ENCODE data around the gene KREMEN1. TPM values are rescaled to one million over a fixed set of nuclear protein-coding genes. Genes with fewer than 3 reads are reported as not detected.

The KREMEN1 gene
- total RNA-seq, 2 experiments from 2014 or later = not detected

GRCh38 chr22:29190051-29190450 is 117.2 kb downstream of the KREMEN1 start:
- no peaks in the 10 kb centered on the region for H3K27me3 ChIP-seq (ENCODE audit: control insufficient read depth in 1 of 2, insufficient read depth in 2 of 2, low read length in 2 of 2)
- DNase-seq (no peak), ATAC-seq (ENCODE audit: poor library complexity) (no peak)
- intact Hi-C loops (cut with DNase I, micrococcal nuclease) = no loop called here
- H3K36me3 ChIP-seq (ENCODE audit: insufficient read depth, low read length) = no peaks in the 10 kb centered on the region
- no peak overlapping the region for H3K4me3 Mint-ChIP-seq
- no peak overlapping the region for H3K27ac Mint-ChIP-seq
- ChIA-PET POLR2A (interaction anchor here (1.4 kb wide), 1 partner anchor 13 kb away, joined by 4 read pairs; no protein-coding TSS in a partner anchor), CTCF (interaction anchor here (1.2 kb wide), 1 partner anchor 55 kb away, joined by 3 read pairs; no protein-coding TSS in a partner anchor)
- H3K4me1 Mint-ChIP-seq (ENCODE audit: low read depth) = no peaks in the 10 kb centered on the region
- H3K9me3 ChIP-seq (ENCODE audit: control insufficient read depth in 1 of 2, insufficient read depth in 1 of 2, low read length in 2 of 2) = peaks cover 0 to 6% of the 10 kb centered on the region in 2 experiments
- no peaks in the 10 kb centered on the region for H3K4me1 ChIP-seq (ENCODE audit: insufficient read depth, low read length)
- no peak overlapping the region for H3K4me3 ChIP-seq (ENCODE audit: low read length)
- H3K27ac ChIP-seq (ENCODE audit: low read depth in 1 of 2, low read length in 2 of 2) = no peak overlapping the region
- H3K36me3 Mint-ChIP-seq (ENCODE audit: low read depth) = no peaks in the 10 kb centered on the region
- no peaks in the 10 kb centered on the region for H3K27me3 Mint-ChIP-seq
- no peaks in the 10 kb centered on the region for H3K9me3 Mint-ChIP-seq
- no peak for TF ChIP-seq CTCF (IDR thresholded peaks at IDR 0.05)

GRCh38 chr22:29190918-29191317 is 118.1 kb downstream of the KREMEN1 start:
- H3K36me3 ChIP-seq (ENCODE audit: insufficient read depth, low read length) = no peaks in the 10 kb centered on the region
- CTCF ChIA-PET = no interaction called here
- H3K4me3 ChIP-seq (ENCODE audit: low read length) = no peak overlapping the region
- H3K27ac ChIP-seq (ENCODE audit: low read depth in 1 of 2, low read length in 2 of 2) = no peak overlapping the region
- no peaks in the 10 kb centered on the region for H3K27me3 Mint-ChIP-seq
- no peak overlapping the region for H3K4me3 Mint-ChIP-seq
- ATAC-seq (ENCODE audit: poor library complexity) (no peak), DNase-seq (no peak)
- H3K4me1 Mint-ChIP-seq (ENCODE audit: low read depth) = no peaks in the 10 kb centered on the region
- H3K27me3 ChIP-seq (ENCODE audit: control insufficient read depth in 1 of 2, insufficient read depth in 2 of 2, low read length in 2 of 2) = no peaks in the 10 kb centered on the region
- TF ChIP-seq CTCF (IDR thresholded peaks at IDR 0.05) = no peak
- H3K36me3 Mint-ChIP-seq (ENCODE audit: low read depth) = no peaks in the 10 kb centered on the region
- intact Hi-C loops (cut with DNase I, micrococcal nuclease) = no loop called here
- no peak overlapping the region for H3K27ac Mint-ChIP-seq
- H3K9me3 ChIP-seq (ENCODE audit: control insufficient read depth in 1 of 2, insufficient read depth in 1 of 2, low read length in 2 of 2) = peaks cover 0 to 3% of the 10 kb centered on the region in 2 experiments
- POLR2A ChIA-PET = interaction anchor here (1.4 kb wide), 1 partner anchor 14 kb away, joined by 4 read pairs; no protein-coding TSS in a partner anchor
- no peaks in the 10 kb centered on the region for H3K9me3 Mint-ChIP-seq
- H3K4me1 ChIP-seq (ENCODE audit: insufficient read depth, low read length) = no peaks in the 10 kb centered on the region

- Histone ChIP-seq H3K4me3 (ENCODE audit: low read length) (no peak overlapping the region), H3K9me3 (ENCODE audit: control insufficient read depth in 1 of 2, insufficient read depth in 1 of 2, low read length in 2 of 2) (no peaks in the 10 kb centered on the region), H3K36me3 (ENCODE audit: insufficient read depth, low read length) (no peaks in the 10 kb centered on the region), H3K27ac (ENCODE audit: low read depth in 1 of 2, low read length in 2 of 2) (no peak overlapping the region), H3K4me1 (ENCODE audit: insufficient read depth, low read length) (no peaks in the 10 kb centered on the region), H3K27me3 (ENCODE audit: control insufficient read depth in 1 of 2, insufficient read depth in 2 of 2, low read length in 2 of 2) (no peaks in the 10 kb centered on the region)
- H3K4me3 Mint-ChIP-seq = no peak overlapping the region
- no peaks in the 10 kb centered on the region for H3K9me3 Mint-ChIP-seq
- intact Hi-C loops (cut with DNase I, micrococcal nuclease) = no loop called here
- ATAC-seq (ENCODE audit: poor library complexity) (no peak), DNase-seq (no peak)
- no peak for TF ChIP-seq CTCF (IDR thresholded peaks at IDR 0.05)
- ChIA-PET CTCF (no interaction called here), POLR2A (no interaction called here)
- no peaks in the 10 kb centered on the region for H3K4me1 Mint-ChIP-seq (ENCODE audit: low read depth)
- no peaks in the 10 kb centered on the region for H3K27me3 Mint-ChIP-seq
- H3K27ac Mint-ChIP-seq = no peak overlapping the region
- H3K36me3 Mint-ChIP-seq (ENCODE audit: low read depth) = no peaks in the 10 kb centered on the region
Observed at GRCh38 chr22:29193021-29193420, 120.2 kb downstream of the KREMEN1 start.

Data from CD4-positive, alpha-beta T cell (primary cell).